Stimulated activated CD8-positive, alpha-beta memory T cell treated with anti-CD3 and anti-CD28 coated beads, Interleukin-4, amount 100 ng/mL, for 48 hours (primary cell): ENCODE measurements around the gene APRT.
"Not testable (repeated sequence)": the region's sequence is repeated elsewhere in the genome, so short reads cannot be mapped to it uniquely, and the experiment has no call there.

Experiments used
- DNase-seq: peaks from one replicate; pipeline ENCODE4 v3.0.0-alpha.2; 2020

APRT gene

GRCh38 chr16:88784856-88785105, 26.9 kb downstream of the APRT start:
- DNase-seq, result no peak

DNA sequence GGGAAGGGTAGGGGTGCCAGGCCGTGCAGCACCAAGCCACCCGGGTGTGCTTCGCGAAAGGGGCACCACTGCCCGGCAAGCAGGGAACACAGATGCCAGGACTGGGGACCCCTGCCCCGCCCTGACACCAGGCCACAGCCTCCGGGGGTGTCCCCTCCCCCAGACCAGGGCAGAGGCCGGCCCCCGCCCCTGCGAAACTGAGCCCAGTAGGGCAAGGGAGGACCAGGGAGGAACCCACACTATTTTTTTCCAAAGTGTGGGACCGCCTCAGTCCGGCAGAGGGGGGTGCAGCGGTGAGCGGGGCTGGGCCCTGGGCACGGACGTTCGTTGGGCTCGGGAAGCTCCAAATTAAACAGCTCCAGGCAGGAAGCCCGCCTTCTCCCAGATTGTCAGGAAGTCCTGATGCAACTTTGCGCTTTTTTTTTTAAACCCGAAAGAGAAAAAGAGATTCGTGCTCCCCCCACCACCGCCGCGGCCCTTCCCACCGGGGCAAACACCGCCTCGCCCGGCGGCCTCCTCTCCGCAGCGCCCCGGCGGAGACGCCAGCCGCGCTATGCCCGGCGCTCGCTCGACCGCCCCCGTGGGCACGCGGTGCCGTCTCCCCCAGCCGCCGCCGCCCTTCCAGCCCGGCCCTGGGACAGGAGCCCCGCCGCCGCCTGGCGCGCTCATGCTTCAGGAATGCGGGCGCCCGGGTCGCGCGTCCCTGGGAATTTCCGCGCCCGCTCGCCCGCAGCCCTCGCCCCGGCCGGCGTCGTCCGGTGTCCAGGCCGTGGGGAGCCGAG, 27.5 kb downstream of the APRT start:
- DNase-seq, result peak; percentile 71

DNA sequence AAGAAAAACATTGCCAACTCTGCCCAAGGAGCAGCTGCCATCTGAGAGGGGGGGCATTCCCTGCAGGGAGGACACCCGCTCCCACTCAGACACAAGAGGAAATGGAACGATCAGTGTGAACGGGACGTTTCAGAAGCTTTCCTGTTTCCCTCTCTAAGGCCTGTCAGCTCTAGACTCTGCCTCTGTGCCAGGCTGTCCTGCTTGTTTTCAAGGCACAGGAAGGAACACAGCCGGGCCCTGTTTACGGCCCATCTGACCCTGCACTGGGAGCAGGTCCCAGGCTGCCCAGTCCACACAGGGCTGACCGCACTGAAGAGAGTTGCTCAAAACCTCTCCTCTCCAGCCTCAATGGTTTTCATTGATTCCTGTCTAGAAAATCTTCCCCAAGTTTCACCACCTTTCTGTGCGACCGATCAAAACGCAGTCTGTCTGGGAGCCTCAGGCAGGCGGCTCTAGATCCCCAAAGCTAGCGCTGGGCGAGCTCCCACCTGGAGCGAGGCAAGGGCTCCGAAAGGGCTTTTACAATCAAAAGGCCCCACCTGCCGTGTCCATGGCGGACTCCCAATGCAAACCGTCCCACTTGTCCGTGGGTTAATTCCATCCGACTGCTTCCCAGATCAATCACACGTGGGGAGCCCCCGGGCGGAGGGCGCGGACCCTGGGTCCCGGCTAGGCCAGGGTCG, 28.2 kb downstream of the APRT start:
- peak; percentile 41 for DNase-seq

DNA sequence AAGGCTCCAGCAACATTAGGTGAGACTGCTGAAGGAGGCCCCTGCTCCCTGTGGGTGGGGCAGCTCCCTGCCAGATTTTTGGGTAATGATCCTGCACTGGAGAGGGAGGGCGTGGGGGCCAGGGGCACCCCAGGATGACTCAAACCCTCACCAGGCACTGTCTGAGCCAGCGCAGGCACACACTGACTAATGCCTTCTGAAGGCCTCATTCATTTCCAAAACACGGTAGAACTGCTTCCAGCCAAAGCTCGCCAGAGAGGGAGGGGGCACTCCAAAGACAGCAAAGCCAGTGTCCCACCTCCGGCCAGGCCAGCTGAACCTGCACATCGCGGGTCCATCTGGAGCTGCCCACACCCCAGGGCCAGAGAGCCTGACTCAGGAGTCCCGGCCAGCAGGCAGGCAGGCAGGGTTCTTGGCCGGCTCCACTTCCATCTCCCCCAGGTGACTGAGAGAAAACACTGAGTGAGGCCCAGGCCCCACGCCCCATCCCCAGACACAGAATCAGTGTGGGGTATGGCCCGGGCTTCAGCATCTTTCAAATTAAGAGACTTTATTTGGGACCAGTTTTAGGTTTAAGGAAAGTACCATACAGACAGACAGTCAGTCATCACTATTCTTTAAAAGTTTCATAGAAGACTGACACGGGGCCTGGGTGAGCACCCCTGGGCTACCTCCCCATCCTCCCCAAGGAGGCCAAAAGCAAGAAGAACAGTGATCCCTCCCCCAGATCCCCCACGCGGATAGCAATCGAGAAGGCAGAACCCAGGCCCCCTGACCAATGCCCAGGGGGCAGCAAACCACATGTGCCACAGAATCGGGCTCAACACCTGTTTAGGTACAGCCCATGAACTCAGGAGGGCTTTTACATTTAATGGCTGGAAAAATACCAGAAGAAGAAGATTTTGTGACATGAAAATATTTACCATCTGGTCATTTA, 29.0 kb downstream of the APRT start:
- DNase-seq, result peak; percentile 84

GRCh38 chr16:88781140-88782077, 30.3 kb downstream of the APRT start:
- DNase-seq, result peak; percentile 83

- peak; percentile 38 for DNase-seq
These were observed 31.3 kb downstream of the APRT start for GRCh38 chr16:88780142-88781062.

GRCh38 chr16:88779406-88780141, 32.2 kb downstream of the APRT start:
- no peak for DNase-seq

GRCh38 chr16:88778541-88779065, 33.1 kb downstream of the APRT start:
- no peak for DNase-seq

GRCh38 chr16:88778271-88778525, 33.5 kb downstream of the APRT start:
- DNase-seq, result no peak

GRCh38 chr16:88777471-88778270, 34.1 kb downstream of the APRT start:
- DNase-seq, result no peak

GRCh38 chr16:88775825-88776224, 35.9 kb downstream of the APRT start:
- no peak for DNase-seq

- no peak for DNase-seq
These were observed 37.0 kb downstream of the APRT start for GRCh38 chr16:88774544-88775393.

DNA sequence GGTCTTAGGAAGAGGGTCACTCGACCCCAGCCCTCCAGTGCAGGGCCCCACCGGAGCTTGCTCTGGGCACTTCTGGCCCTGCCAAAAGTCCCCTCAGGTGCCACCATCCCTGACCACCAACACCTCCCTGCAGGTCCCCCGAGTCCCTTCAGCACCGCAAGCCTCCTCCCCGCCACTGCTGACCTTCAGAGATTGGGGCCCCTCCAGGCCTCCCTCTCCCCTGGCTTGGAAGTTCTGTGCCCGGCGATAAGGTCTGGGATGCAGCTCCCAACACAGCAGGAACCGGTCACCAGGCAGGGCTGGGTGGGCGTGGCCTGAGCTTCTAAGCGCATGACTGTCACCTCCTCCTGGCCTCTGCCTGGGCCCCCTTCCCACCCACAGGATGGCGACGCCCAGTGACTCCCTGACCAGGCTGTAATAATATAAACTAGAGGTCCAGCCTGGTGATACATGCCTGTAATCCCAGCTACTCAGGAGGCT, 37.9 kb downstream of the APRT start:
- no peak for DNase-seq

DNA sequence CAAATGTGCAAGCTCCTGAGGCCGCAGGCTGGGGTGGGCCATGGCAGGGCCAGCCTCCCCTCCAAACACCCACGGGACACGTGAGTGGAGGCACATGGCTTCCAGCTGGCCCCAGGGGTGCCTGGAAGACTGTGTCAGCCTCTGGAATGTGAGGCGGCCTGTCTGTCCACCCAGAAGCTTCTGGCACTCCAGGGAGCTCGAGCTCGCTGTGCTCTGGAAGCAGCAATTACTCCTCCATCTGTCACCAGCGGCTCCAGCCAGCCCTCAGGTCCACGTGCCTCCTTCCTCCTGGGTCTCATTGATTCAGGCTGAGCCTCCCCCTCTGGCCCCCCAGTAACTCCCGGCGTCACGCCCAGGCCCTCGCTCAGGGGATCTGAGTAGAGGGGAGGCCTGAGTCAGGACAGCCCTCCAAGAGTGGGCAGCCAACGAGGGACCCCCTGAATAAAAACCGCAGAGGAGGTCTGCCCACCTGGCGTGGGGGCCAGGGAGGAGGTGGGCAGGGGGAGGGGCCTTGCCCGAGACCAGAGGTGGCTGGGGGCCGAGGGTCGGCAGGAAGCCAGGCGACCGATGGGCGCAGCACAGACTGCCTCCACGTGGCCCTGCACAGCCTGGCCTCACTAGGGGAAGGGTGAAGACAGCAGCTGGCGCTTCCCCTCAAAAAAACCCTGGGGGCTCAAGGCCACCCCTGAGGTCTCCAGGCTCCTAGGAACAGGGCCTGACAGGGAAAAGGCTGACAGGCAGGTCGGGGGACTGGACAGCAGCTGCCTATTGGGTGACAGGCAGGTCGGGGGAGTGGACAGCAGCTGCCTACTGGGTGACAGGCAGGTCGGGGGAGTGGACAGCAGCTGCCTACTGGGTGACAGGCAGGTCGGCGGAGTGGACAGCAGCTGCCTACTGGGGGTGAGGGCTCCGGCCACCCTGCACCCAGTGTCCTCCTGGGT, 38.6 kb downstream of the APRT start:
- DNase-seq, result no peak

DNA sequence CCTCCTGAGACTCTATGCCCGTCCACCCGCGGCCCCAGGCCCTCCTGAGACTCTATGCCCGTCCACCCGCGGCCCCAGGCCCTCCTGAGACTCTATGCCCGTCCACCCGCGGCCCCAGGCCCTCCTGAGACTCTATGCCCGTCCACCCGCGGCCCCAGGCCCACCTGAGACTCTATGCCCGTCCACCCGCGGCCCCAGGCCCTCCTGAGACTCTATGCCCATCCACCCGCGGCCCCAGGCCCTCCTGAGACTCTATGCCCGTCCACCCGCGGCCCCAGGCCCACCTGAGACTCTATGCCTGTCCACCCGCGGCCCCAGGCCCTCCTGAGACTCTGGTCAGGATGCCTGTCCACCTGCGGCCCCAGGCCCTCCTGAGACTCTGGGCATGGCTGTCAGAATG, 39.9 kb downstream of the APRT start:
- DNase-seq, result not testable (repeated sequence)

- no peak for DNase-seq
These were observed 40.4 kb downstream of the APRT start for GRCh38 chr16:88771294-88771772.
